Skeletal muscle tissue (tissue), 4 donors: ENCODE measurements around the gene C16orf78. TPM values are rescaled to one million over a fixed set of nuclear protein-coding genes. Genes with fewer than 3 reads are reported as not detected.

Experiments
- H3K27ac ChIP-seq: one replicate; pipeline ENCODE4 v1.7.0; 2013; ENCODE audit warnings: mild to moderate bottlenecking, low read depth, low read length, inconsistent platforms
- H3K27me3 ChIP-seq, 3 donors: one replicate each; pipeline ENCODE4 v1.7.0; 2013; ENCODE audit warnings: low read length in 3 of 3; ENCODE audit not compliant: control insufficient read depth in 3 of 3, insufficient read depth in 3 of 3
- H3K36me3 ChIP-seq, 3 donors: one replicate each; pipeline ENCODE4 v1.7.0; 2013; ENCODE audit warnings: low read length in 3 of 3; ENCODE audit not compliant: control insufficient read depth in 3 of 3, insufficient read depth in 3 of 3
- H3K4me1 ChIP-seq, 3 donors: one replicate each; pipeline ENCODE4 v1.7.0; 2013; ENCODE audit warnings: low read length in 3 of 3, mild to moderate bottlenecking in 3 of 3; ENCODE audit not compliant: control insufficient read depth in 3 of 3, insufficient read depth in 3 of 3
- H3K4me3 ChIP-seq, 3 donors: one replicate each; pipeline ENCODE4 v1.7.0; 2013; ENCODE audit warnings: low read length in 3 of 3
- H3K9ac ChIP-seq, 3 donors: one replicate each; pipeline ENCODE4 v1.7.0; 2013; ENCODE audit warnings: low read length in 3 of 3, mild to moderate bottlenecking in 3 of 3, moderate library complexity in 2 of 3, low read depth in 1 of 3
- H3K9me3 ChIP-seq, 3 donors: one replicate each; pipeline ENCODE4 v1.7.0; 2013; ENCODE audit warnings: low read length in 3 of 3; ENCODE audit not compliant: control insufficient read depth in 3 of 3
- total RNA-seq: library from RNA; depleted of rRNA; stranded (reverse); fragments of >200 nt; gene quantifications from one replicate; pipeline ENCODE4 v1.2.3, GENCODE V29; 2014
- donor health status: Osteomylitis.

The C16orf78 gene
- total RNA-seq, 1 donor from 2014 or later = not detected

DNA sequence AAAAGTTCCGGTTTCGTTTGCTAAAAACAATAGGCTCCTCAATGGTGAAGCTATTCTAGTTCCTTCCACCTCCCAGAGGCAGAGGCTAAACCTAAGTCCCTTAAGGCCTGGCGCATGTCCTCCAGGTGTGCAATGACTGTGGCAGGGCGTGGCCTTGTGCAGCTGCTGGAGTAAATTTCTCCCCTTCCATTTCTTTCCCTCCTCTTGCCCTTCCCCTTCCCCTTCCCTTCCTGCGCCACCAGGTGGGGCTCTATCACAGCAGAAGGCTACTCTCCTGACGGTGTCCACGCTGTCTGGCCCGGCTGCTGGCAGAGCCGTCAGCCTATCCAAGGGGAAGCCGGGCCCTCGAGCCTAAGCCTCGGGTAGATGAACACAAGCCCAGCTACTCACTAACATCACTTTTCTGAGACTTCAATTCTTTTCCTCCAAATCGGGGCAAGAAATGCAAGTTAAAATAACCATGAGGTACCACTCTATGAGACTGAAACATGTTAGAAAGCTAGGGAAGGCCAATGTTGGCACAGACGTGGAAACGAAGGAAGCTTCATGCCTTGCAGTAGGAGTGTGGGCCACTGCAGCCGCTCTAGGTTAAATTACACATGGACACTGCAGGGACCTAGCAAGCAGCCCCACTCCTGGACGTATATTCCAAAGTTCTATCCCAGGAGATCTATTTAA, 34.4 kb downstream of the C16orf78 start:
- no peaks in the 10 kb centered on the region for H3K36me3 ChIP-seq
- no peak overlapping the region for H3K4me3 ChIP-seq
- H3K27me3 ChIP-seq = peaks cover 0 to 2% (median 0%) of the 10 kb centered on the region in 3 donors
- no peak overlapping the region for H3K27ac ChIP-seq
- peaks cover 0 to 4% (median 3%) of the 10 kb centered on the region in 3 donors for H3K9me3 ChIP-seq
- H3K4me1 ChIP-seq = peaks cover 0 to 2% (median 2%) of the 10 kb centered on the region in 3 donors
- H3K9ac ChIP-seq = peak overlapping the region in 1 of 3 donors; percentile 17

DNA sequence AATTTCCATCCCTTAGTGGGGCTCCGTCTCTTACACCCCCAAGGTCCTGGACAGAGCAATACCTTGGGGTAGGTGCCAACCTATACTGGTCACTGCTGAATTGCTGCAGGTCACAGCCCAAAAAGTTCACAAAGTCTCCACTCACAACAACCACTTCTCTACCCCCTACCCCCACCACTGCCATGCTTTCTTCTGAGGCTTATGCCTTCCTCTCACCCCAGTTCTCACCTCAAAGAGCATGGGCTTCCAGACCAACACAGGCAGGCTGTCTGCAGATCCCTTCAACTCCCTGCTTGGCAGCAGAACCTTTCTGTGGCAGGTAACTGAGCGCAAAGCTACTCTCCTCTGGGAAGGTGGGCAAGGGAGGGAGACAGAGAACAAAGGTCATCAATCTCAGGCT, 35.5 kb downstream of the C16orf78 start:
- Histone ChIP-seq H3K4me1 (peaks cover 0 to 2% (median 2%) of the 10 kb centered on the region in 3 donors), H3K27ac (no peak overlapping the region), H3K9me3 (no peaks in the 10 kb centered on the region), H3K9ac (no peak overlapping the region), H3K36me3 (no peaks in the 10 kb centered on the region), H3K4me3 (no peak overlapping the region), H3K27me3 (peaks cover 0 to 3% (median 0%) of the 10 kb centered on the region in 3 donors)

DNA sequence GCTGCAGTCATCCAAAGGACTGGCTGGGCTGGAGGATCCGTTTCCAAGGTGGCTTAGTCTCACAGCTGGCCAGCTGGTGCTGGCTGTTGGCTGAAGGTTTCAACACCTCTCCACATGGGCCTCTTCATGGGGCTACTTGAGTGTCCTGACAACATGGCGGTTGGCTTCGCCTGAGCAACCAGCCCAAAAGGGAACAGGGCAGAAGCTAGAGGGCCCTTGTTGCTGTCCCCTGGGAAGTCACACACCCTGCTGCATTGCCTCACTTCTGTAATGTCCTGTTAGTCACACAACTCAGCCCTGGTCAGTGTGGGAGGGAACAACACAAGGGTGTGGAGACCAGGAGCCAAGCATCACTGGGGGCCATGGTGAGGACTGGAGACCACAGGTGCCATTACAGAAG, 36.6 kb downstream of the C16orf78 start:
- Histone ChIP-seq H3K36me3 (no peaks in the 10 kb centered on the region), H3K27me3 (peaks cover 0 to 3% (median 0%) of the 10 kb centered on the region in 3 donors), H3K9me3 (no peaks in the 10 kb centered on the region), H3K4me3 (no peak overlapping the region), H3K27ac (no peak overlapping the region), H3K4me1 (peaks cover 0 to 2% (median 2%) of the 10 kb centered on the region in 3 donors), H3K9ac (no peak overlapping the region)

DNA sequence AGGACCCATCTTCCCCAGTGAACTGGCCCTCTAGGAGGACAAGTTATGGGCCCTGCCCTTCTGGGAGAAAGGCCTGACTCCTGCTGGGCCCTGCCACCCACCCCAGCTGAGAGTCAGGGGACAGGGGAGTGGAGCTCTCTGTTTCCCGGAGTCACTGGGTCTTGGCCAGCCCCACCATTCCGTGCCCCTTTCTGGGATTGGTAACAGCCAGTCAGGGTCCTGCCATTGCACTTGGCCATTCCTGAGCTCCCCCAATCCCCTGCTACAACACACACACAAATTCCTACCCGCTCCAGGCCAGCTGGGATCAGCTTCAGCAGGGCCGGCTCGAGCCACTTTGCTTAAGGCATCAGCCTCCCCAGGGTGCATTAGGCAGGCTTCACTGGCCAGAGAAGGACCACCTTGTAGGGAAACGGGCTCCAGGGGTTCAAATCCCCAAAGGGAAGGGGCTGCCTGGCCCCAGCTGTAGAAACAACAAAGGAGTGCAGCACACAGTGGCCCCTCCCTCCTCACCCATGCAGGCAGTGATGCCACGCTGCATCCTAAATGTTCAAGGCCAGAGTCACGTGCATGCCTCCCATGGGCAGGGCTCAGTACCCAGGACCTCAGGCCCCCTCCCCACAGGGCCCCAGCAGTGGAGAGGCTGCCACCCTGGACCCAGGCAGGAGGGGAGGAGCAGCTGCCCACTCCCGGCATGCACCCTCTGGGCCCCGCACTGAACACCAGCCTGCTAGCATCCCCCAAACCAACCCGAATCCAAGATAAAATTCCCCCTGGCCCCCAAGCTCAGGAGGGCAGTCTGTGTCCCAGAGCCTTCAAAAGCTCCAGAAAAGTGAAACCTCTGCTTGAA, 37.7 kb downstream of the C16orf78 start:
- peaks cover 0 to 2% (median 2%) of the 10 kb centered on the region in 3 donors for H3K4me1 ChIP-seq
- H3K9ac ChIP-seq = no peak overlapping the region
- peaks cover 0 to 3% (median 0%) of the 10 kb centered on the region in 3 donors for H3K27me3 ChIP-seq
- no peaks in the 10 kb centered on the region for H3K36me3 ChIP-seq
- H3K9me3 ChIP-seq = no peaks in the 10 kb centered on the region
- no peak overlapping the region for H3K4me3 ChIP-seq
- H3K27ac ChIP-seq = no peak overlapping the region

DNA sequence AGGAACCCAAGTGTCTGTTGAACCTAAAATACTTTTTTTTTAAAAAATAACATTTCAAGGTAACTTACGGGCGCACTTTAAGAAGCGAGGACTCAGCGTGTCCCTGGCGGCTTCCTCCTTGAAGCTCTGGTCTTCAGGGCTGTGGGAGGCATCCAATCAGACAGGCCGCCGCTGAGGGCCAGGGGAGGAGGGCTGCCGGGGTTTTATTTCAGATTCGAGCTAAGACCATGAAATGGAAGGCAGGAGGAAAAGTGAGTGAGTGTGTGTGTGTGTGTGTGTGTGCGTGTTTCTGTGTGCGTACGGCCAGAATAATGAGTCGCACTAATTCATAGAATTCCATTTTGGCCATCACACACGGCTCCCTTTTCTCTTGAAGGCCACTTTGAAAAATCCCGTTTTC, 41.1 kb downstream of the C16orf78 start:
- Histone ChIP-seq H3K9ac (no peak overlapping the region), H3K9me3 (no peaks in the 10 kb centered on the region), H3K4me1 (no peaks in the 10 kb centered on the region), H3K4me3 (no peak overlapping the region), H3K27me3 (peaks cover 0 to 11% (median 3%) of the 10 kb centered on the region in 3 donors), H3K27ac (no peak overlapping the region), H3K36me3 (no peaks in the 10 kb centered on the region)

DNA sequence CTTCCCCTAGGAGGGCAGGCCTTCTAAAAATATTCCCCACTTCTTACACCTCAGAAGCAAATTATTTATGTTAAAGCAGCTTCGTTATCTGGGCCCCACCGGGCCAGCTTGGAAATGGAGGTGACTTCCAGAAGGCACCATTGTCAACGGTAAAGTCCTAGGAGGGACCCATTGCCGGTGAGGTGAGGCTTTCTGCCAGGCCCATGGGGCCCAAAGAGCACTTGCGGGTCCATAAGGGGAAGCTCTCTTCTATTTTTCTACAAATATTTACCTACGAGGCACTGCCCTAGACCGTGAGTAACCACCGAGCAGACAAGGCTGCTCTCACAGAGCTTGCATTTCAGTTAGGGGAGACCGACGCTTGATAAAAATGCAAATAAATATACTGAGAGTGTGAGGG, 41.5 kb downstream of the C16orf78 start:
- Histone ChIP-seq H3K9me3 (no peaks in the 10 kb centered on the region), H3K9ac (no peak overlapping the region), H3K4me1 (no peaks in the 10 kb centered on the region), H3K4me3 (no peak overlapping the region), H3K36me3 (no peaks in the 10 kb centered on the region), H3K27ac (no peak overlapping the region), H3K27me3 (peaks cover 0 to 11% (median 3%) of the 10 kb centered on the region in 3 donors)

DNA sequence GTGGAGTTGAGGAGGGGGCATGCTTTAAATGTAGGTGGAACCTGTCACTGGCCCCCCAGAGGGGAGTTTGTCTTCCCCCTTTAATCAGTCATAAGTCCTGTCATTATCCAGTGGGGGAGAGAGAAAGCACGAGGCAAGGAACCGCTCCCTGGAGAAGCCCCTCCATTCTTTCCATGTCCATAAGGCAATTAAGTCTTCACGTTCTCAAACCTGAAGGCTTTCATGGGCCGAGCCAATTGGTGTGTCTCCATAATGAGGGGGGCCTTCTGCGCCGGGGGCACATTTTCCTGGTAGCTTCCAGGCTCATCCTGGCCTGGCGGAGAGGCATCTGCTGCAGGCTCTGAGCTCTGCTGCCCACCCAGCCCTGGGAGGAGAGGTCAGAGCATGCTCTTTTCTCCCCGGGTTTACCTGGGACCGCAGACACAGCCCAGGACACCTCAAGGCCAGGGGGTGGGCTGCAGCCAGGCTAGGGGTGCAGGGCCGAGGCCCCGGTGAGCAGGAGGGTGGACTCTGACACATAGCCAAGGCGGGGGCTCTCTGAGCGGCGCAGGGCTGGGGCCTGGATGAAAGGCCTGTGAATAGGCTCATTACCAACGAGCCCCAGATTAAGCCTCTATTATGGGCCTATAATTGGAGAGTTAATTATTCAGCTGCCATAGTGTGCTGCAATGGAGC, 42.5 kb downstream of the C16orf78 start:
- Histone ChIP-seq H3K4me1 (no peaks in the 10 kb centered on the region), H3K27me3 (peaks cover 0 to 11% (median 3%) of the 10 kb centered on the region in 3 donors), H3K9ac (no peak overlapping the region), H3K36me3 (no peaks in the 10 kb centered on the region), H3K27ac (no peak overlapping the region), H3K9me3 (no peaks in the 10 kb centered on the region), H3K4me3 (no peak overlapping the region)

DNA sequence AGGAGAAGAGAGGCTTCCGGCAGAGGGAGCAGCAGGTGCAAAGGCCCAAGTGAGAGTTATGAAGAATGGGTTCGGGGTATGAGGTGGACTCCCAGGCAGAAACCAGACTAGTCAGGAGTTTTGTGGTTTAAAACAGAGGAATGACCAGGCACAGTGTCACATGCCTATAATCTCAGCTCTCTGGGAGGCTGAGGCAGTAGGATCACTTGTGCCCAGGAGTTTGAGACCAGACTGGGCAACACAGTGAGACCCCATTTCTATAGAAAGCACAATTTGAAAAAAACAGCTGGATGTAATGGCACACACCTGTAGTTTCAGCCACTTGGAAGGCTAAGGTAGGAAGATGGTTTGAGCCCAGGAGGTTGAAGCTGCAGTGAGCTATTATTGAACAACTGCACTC, 43.8 kb downstream of the C16orf78 start:
- Histone ChIP-seq H3K4me3 (no peak overlapping the region), H3K4me1 (no peaks in the 10 kb centered on the region), H3K27me3 (peaks cover 0 to 11% (median 3%) of the 10 kb centered on the region in 3 donors), H3K27ac (no peak overlapping the region), H3K36me3 (no peaks in the 10 kb centered on the region), H3K9ac (no peak overlapping the region), H3K9me3 (no peaks in the 10 kb centered on the region)

DNA sequence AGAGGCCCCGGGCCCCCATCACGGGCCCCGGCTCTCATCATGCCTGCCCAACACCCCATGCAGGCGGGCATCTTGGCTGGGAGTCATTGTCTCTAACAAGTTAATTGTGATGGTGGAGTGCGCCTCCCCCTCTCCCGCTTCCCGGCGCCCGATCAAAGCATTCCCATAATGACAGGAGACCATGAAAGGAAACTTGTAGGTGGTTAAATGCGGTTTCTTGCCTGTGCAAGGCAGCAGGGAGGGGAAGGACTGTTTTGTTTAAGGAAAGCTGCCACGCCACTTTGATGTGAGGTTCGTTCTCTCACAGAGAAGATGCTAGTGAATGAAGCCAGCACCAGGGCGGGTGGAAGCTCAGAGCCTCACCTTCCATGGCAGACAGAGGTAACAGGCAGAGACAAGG, 45.4 kb downstream of the C16orf78 start:
- H3K4me1 ChIP-seq = no peaks in the 10 kb centered on the region
- H3K4me3 ChIP-seq = no peak overlapping the region
- H3K27me3 ChIP-seq = peaks cover 0 to 11% (median 0%) of the 10 kb centered on the region in 3 donors
- no peaks in the 10 kb centered on the region for H3K36me3 ChIP-seq
- no peak overlapping the region for H3K9ac ChIP-seq
- no peaks in the 10 kb centered on the region for H3K9me3 ChIP-seq
- H3K27ac ChIP-seq = no peak overlapping the region
